HFF-Myc (cell line): ENCODE results near the gene TMEM254.

ENCODE experiments used
- DNase-seq: peaks from one replicate; pipeline ENCODE4 v3.0.0-alpha.2; 2011; ENCODE audit warnings: low read depth; ENCODE audit errors: extremely low read depth
- H3K4me3 ChIP-seq: replicated peaks from 2 replicates; pipeline ENCODE4 v1.5.1; 2011; ENCODE audit warnings: low read depth, mild to moderate bottlenecking, control low read depth, low read length
- TF ChIP-seq, protein P1 (sequence below): IDR thresholded peaks from 2 replicates; pipeline ENCODE4 v1.5.1; 2012; ENCODE audit warnings: mild to moderate bottlenecking, low read depth, low read length, control low read depth; ENCODE audit errors: missing control alignments

The TMEM254 gene

DNA sequence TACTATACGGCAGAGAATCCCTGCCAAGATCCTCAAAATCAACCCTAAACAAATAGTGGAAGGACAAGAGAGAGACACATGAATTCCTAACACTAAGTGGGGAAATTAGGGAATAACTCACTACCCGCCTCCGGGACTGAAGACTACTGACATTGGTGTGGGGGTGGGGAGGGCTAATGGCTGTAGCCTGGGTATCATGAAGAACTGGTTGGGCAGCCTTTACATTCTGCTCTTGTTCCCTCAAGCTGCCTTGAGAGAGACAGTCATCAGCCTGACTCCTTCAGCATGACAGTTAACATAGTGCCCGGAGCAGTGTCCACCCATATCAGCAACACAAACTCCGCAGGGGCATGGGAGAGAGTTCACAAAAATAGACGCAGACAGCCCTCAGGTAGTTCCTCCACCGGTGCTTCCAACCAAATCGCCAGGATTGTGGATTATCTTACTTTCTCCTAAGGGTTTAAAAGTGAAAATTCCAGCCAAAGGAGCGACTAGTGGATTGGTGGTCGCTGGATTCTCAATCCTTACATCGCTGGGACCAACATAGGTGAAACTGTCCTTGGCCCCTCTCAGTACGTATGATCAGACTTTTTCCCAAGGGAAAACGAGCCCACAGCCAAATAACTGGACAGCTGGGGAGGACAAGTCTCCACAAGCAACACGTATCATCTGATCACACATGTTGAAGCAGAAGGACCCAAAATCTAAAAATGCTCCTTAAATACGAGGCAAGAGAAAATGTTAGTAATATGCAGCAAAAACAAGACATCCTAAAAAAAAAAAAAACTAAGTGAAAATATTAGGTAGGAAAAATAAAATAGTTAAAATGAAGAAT, 22.6 kb downstream of the TMEM254 start:
- TF ChIP-seq, protein P1, sequence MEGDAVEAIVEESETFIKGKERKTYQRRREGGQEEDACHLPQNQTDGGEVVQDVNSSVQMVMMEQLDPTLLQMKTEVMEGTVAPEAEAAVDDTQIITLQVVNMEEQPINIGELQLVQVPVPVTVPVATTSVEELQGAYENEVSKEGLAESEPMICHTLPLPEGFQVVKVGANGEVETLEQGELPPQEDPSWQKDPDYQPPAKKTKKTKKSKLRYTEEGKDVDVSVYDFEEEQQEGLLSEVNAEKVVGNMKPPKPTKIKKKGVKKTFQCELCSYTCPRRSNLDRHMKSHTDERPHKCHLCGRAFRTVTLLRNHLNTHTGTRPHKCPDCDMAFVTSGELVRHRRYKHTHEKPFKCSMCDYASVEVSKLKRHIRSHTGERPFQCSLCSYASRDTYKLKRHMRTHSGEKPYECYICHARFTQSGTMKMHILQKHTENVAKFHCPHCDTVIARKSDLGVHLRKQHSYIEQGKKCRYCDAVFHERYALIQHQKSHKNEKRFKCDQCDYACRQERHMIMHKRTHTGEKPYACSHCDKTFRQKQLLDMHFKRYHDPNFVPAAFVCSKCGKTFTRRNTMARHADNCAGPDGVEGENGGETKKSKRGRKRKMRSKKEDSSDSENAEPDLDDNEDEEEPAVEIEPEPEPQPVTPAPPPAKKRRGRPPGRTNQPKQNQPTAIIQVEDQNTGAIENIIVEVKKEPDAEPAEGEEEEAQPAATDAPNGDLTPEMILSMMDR = no peak
- DNase-seq = no peak
- H3K4me3 ChIP-seq = no peak overlapping the region

DNA sequence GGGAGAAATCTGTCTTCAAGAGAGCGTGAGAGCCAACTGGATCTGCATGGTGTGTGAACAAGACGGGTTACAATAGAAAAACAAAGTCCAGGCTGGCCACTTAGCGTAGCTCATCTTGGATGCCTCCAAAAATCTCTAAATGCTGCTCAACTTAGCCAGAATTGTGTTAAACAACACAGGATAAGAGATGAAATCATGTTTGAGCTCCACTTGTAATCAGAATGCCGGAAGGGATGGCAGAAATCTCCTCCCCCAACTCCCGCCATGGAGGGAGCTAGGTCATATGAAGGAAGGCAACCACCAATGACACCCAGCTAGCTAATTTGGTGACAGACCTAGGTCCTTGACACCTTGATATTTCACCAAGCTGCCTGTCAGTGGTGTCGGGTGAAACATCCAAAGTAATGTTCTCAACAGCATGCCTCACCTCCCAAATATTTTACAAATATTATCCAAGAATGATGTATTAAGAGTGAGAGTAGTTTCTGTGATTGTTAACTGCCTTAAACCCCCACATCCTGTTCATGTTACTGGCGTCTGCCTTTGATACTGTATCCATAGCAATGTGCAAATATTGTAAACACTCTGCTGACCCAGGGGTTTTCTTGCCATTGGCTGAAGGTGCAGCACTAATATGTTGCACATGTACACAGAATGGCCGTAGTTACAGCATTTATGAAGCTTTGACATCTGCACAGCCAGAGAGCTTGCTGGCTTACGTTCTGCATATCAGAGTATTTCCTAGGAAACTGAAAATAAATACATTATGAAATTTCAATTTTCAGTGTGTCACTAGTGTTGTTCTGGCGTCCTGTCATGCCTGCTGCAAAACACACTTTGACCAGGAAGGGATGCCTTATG, 25.8 kb downstream of the TMEM254 start:
- DNase-seq = peak; percentile 98
- H3K4me3 ChIP-seq = 0 out of 2 replicates have a peak overlapping the region, but pooled peaks have one; percentile 11
- TF ChIP-seq, protein P1 = no peak

DNA sequence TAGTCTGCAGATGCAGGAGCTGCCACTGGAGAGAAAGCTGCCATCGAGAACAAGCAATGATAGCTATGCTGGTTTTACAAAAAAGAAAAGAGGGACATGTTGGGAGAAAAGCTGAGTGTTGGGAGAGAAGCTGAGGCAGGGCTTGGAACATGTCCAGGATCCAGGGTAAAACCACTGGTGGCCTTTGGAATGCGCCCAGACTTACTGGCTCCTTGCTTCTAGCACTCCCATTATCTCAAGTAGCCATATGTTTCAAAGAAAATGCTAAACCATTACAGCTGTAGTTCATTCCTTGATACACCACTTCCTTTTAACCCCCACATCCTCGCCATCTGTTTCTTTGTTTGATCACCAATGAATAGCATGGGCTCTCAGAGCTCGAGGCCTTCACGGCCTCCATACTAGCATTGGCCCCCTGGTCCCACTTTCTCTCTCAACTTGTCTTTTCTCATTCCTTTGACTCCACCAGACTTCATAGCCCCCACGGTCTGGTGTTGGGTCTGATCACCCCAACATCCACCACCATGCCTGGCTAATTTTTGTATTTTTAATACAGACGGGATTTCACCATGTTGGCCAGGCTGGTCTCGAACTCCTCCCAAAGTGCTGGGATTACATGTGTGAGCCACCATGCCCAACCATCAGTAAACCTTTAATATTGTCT, 30.2 kb downstream of the TMEM254 start:
- H3K4me3 ChIP-seq = no peak overlapping the region
- peak; percentile 58 for DNase-seq

DNA sequence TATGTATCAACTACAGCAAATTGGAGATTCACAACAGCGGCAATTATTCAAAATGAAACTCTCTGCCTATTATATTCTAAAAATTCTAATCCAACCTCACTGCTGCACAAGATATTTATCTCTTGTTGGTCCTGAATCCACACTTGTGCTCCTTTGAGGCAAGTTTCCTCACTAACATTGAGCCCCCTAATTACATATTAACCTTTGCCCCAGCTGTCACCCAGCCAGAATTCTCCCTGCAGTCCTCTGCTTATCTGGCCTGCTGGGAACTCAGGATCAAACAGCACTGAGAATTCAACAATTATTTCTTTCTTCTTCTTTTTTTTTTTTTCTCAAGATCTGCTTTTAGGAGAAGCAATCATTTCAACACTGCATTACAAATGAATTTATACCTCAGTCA, 32.5 kb downstream of the TMEM254 start:
- TF ChIP-seq, protein P1 = no peak
- no peak for DNase-seq
- no peak overlapping the region for H3K4me3 ChIP-seq

More for the DNA sequence above, 30.2 kb downstream of the TMEM254 start:
- TF ChIP-seq, protein P1 = no peak

DNA sequence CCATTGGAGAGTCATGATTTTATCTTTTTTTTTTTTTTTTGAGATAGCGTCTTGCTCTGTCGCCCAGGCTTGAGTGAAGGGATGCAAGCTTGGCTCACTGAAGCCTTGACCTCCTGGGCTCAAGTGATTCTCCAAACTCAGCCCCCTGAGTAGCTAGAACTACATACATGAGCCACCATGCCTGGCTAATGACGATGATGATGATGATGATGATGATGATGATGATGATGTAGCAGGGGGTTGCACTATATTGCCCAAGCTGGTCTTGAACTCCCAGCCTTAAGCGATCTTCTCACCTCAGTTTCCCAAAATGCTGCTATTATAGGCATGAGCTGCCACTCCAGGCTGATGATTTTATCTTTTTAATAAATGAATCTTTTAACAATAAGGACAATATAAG, 40.2 kb downstream of the TMEM254 start:
- TF ChIP-seq, protein P1 = no peak
- DNase-seq = no peak
- no peak overlapping the region for H3K4me3 ChIP-seq

DNA sequence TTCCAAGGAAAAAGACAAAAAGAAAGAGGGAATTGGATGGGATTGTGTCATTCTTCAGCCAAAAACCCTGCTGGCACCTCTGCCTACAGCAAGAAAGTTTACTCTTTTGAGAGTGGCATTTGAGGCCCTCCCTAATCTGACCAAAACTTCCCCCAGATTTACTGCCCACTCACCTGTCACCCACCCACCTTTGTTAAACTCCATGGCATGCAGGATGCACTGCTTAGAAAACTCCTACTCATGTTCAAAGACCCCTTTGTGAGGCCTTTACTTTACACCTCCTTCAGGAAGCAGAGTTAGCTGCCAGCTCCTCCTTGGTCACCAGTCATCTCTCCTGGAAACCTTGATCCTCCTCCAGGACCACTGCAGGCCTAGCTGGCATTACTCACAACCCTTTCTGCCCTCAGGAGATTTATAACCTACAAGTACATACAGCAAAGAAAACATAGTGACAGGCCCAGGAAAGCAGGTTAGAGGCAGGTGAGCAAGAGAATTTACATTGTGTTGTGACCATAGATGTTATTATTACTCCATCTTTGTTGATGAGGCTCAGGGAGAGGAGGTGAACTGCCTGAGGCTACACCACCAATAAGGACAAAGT, 43.7 kb downstream of the TMEM254 start:
- TF ChIP-seq, protein P1 = no peak
- no peak overlapping the region for H3K4me3 ChIP-seq
- DNase-seq = no peak
